Skeletal muscle tissue (tissue), 4 donors: Measurements from ENCODE around the gene TMEM86A. TPM values are rescaled to one million over a fixed set of nuclear protein-coding genes. Genes with fewer than 3 reads are reported as not detected.
"Not testable (repeated sequence)": the region's sequence is repeated elsewhere in the genome, so short reads cannot be mapped to it uniquely, and the experiment has no call there.

Source experiments
- H3K27ac ChIP-seq: one replicate; pipeline ENCODE4 v1.7.0; 2013; ENCODE audit warnings: mild to moderate bottlenecking, low read depth, low read length, inconsistent platforms
- H3K27me3 ChIP-seq, 3 donors: one replicate each; pipeline ENCODE4 v1.7.0; 2013; ENCODE audit warnings: low read length in 3 of 3; ENCODE audit not compliant: control insufficient read depth in 3 of 3, insufficient read depth in 3 of 3
- H3K36me3 ChIP-seq, 3 donors: one replicate each; pipeline ENCODE4 v1.7.0; 2013; ENCODE audit warnings: low read length in 3 of 3; ENCODE audit not compliant: control insufficient read depth in 3 of 3, insufficient read depth in 3 of 3
- H3K4me1 ChIP-seq, 3 donors: one replicate each; pipeline ENCODE4 v1.7.0; 2013; ENCODE audit warnings: low read length in 3 of 3, mild to moderate bottlenecking in 3 of 3; ENCODE audit not compliant: control insufficient read depth in 3 of 3, insufficient read depth in 3 of 3
- H3K4me3 ChIP-seq, 3 donors: one replicate each; pipeline ENCODE4 v1.7.0; 2013; ENCODE audit warnings: low read length in 3 of 3
- H3K9ac ChIP-seq, 3 donors: one replicate each; pipeline ENCODE4 v1.7.0; 2013; ENCODE audit warnings: low read length in 3 of 3, mild to moderate bottlenecking in 3 of 3, moderate library complexity in 2 of 3, low read depth in 1 of 3
- H3K9me3 ChIP-seq, 3 donors: one replicate each; pipeline ENCODE4 v1.7.0; 2013; ENCODE audit warnings: low read length in 3 of 3; ENCODE audit not compliant: control insufficient read depth in 3 of 3
- total RNA-seq: library from RNA; depleted of rRNA; stranded (reverse); fragments of >200 nt; gene quantifications from one replicate; pipeline ENCODE4 v1.2.3, GENCODE V29; 2014
- donor health status: Osteomylitis.

TMEM86A gene
- total RNA-seq, 1 donor from 2014 or later = 3.1 TPM

- H3K4me1 ChIP-seq, H3K9me3 ChIP-seq, H3K27ac ChIP-seq, H3K4me3 ChIP-seq, H3K27me3 ChIP-seq, H3K36me3 ChIP-seq, H3K9ac ChIP-seq: not testable (repeated sequence)
Measured at GRCh38 chr11:18672209-18672608, 26.4 kb upstream of the TMEM86A start.

- H3K36me3 ChIP-seq = no peaks in the 10 kb centered on the region
- H3K4me3 ChIP-seq = no peak overlapping the region
- H3K4me1 ChIP-seq = no peaks in the 10 kb centered on the region
- H3K27me3 ChIP-seq = no peaks in the 10 kb centered on the region
- no peak overlapping the region for H3K27ac ChIP-seq
- H3K9me3 ChIP-seq = no peaks in the 10 kb centered on the region
- no peak overlapping the region for H3K9ac ChIP-seq
Measured at GRCh38 chr11:18676803-18677202, 21.8 kb upstream of the TMEM86A start.

- Histone ChIP-seq H3K4me3 (no peak overlapping the region), H3K27ac (no peak overlapping the region), H3K27me3 (no peaks in the 10 kb centered on the region)
Measured at GRCh38 chr11:18677560-18677959, 21.0 kb upstream of the TMEM86A start.

GRCh38 chr11:18681949-18682348 is 16.6 kb upstream of the TMEM86A start:
- not testable (repeated sequence) for H3K36me3 ChIP-seq, H3K27ac ChIP-seq, H3K9ac ChIP-seq, H3K27me3 ChIP-seq, H3K9me3 ChIP-seq, H3K4me3 ChIP-seq, H3K4me1 ChIP-seq

More at GRCh38 chr11:18677560-18677959, 21.0 kb upstream of the TMEM86A start:
- Histone ChIP-seq H3K36me3 (no peaks in the 10 kb centered on the region), H3K9ac (no peak overlapping the region), H3K4me1 (no peaks in the 10 kb centered on the region), H3K9me3 (no peaks in the 10 kb centered on the region)

GRCh38 chr11:18682466-18682865 is 16.1 kb upstream of the TMEM86A start:
- Histone ChIP-seq H3K27ac (no peak overlapping the region), H3K9ac (no peak overlapping the region), H3K9me3 (no peaks in the 10 kb centered on the region), H3K4me1 (no peaks in the 10 kb centered on the region), H3K36me3 (no peaks in the 10 kb centered on the region), H3K4me3 (no peak overlapping the region), H3K27me3 (no peaks in the 10 kb centered on the region)

- Histone ChIP-seq H3K4me1 (no peaks in the 10 kb centered on the region), H3K36me3 (no peaks in the 10 kb centered on the region), H3K27ac (no peak overlapping the region), H3K9me3 (no peaks in the 10 kb centered on the region), H3K27me3 (no peaks in the 10 kb centered on the region), H3K9ac (no peak overlapping the region), H3K4me3 (no peak overlapping the region)
Measured at GRCh38 chr11:18684267-18684666, 14.3 kb upstream of the TMEM86A start.

GRCh38 chr11:18691467-18692140 is 7.0 kb upstream of the TMEM86A start:
- H3K27ac ChIP-seq, H3K4me1 ChIP-seq, H3K4me3 ChIP-seq, H3K36me3 ChIP-seq, H3K27me3 ChIP-seq, H3K9me3 ChIP-seq, H3K9ac ChIP-seq: not testable (repeated sequence)

- no peaks in the 10 kb centered on the region for H3K27me3 ChIP-seq
- H3K9ac ChIP-seq = no peak overlapping the region
- H3K27ac ChIP-seq = no peak overlapping the region
- no peaks in the 10 kb centered on the region for H3K36me3 ChIP-seq
- peaks cover under 1 to 6% (median under 1%) of the 10 kb centered on the region in 3 donors for H3K4me1 ChIP-seq
- H3K9me3 ChIP-seq = no peaks in the 10 kb centered on the region
- H3K4me3 ChIP-seq = no peak overlapping the region
Measured at GRCh38 chr11:18692941-18693760, 5.4 kb upstream of the TMEM86A start.

GRCh38 chr11:18696638-18697225 is 1.8 kb upstream of the TMEM86A start:
- Histone ChIP-seq H3K9ac (no peak overlapping the region), H3K36me3 (peaks cover 2 to 7% (median 5%) of the 10 kb centered on the region in 3 donors), H3K27ac (no peak overlapping the region), H3K9me3 (no peaks in the 10 kb centered on the region), H3K4me3 (no peak overlapping the region), H3K4me1 (peaks cover 15 to 27% (median 21%) of the 10 kb centered on the region in 3 donors), H3K27me3 (no peaks in the 10 kb centered on the region)

GRCh38 chr11:18697576-18697975 is 1.0 kb upstream of the TMEM86A start:
- Histone ChIP-seq H3K4me3 (no peak overlapping the region), H3K9ac (no peak overlapping the region), H3K4me1 (peaks cover 15 to 27% (median 22%) of the 10 kb centered on the region in 3 donors), H3K36me3 (peaks cover 6 to 14% (median 10%) of the 10 kb centered on the region in 3 donors), H3K27ac (peak overlapping the region; percentile 63), H3K27me3 (no peaks in the 10 kb centered on the region), H3K9me3 (no peaks in the 10 kb centered on the region)
